Ammon's horn (tissue), 1 donor: ENCODE data around the gene APRT.
A peak's percentile ranks its signal among the peaks of the same experiment; 100 is the strongest.

ENCODE experiments used
- DNase-seq: peaks from one replicate; pipeline ENCODE4 v3.0.0-alpha.2; 2016; ENCODE audit warnings: low spot score

APRT gene

GRCh38 chr16:88807626-88808453 is 3.9 kb downstream of the APRT start:
- no peak for DNase-seq

GRCh38 chr16:88807142-88807625 is 4.5 kb downstream of the APRT start:
- DNase-seq, result no peak

DNA sequence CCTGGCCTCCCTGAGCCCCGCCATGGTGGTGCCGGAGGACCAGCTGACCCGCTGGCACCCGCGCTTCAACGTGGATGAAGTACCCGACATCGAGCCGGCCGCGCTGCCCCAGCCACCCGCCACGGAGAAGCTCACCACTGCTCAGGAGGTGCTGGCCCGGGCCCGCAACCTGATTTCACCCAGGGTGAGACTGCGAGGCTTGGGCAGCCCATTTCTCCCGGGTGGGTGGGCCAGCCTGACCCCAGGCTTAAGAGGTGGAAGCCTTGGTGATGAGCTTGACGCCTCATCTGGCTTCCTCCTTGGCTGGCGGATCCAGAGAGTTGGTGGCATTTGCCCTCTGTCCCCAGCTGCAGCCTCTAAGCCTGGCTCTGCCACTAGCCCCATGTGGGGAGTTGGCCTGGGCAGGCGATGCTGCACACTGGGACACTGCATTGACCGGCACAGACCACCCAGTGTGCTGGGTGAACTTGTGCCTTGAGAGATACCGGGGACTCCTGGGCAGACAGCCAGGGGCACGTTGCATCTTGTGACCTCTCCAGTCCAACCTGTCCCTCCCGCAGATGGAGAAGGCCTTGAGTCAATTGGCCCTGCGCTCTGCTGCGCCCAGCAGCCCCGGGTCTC is 5.1 kb downstream of the APRT start:
- DNase-seq, result no peak

- DNase-seq, result no peak
Observed at GRCh38 chr16:88805887-88806393, 5.8 kb downstream of the APRT start.

GRCh38 chr16:88805340-88805715 is 6.4 kb downstream of the APRT start:
- DNase-seq, result no peak

DNA sequence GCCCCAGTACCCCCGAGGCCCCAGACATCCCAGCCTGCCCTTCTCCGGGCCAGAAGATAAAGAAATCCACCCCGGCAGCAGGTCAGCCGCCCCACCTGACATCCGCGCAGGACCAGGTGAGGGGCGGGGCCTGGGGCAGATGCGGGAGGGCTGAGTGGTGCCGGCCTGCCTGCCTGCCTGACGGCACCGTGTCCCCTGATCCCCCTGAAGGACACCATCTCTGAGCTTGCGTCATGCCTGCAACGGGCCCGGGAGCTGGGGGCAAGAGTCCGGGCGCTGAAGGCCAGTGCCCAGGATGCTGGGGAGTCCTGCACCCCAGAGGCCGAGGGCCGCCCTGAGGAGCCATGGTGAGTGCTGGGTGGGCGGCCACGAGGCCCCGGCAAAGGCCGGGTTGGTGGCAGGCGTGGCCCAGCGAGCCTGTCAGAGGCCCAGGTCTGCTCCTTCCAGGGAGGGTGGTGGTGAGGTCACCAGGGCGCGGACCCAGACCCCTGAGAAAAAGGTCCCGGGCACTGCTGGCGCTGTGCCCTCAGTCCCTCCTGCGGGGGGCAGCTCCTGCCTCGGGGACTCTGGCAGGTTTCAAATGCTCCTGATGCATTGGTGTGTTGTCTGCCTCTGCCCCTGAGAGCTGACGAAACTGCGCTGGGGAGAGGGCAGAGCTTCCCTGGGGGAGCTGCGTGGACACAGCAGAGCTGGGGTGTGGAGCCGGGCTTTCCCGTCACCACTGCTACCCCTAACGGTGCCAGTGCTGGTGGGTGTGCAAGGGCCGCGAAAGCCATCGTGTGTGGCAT is 7.0 kb downstream of the APRT start:
- DNase-seq, result no peak

- no peak for DNase-seq
Observed at GRCh38 chr16:88804173-88804551, 7.6 kb downstream of the APRT start.

DNA sequence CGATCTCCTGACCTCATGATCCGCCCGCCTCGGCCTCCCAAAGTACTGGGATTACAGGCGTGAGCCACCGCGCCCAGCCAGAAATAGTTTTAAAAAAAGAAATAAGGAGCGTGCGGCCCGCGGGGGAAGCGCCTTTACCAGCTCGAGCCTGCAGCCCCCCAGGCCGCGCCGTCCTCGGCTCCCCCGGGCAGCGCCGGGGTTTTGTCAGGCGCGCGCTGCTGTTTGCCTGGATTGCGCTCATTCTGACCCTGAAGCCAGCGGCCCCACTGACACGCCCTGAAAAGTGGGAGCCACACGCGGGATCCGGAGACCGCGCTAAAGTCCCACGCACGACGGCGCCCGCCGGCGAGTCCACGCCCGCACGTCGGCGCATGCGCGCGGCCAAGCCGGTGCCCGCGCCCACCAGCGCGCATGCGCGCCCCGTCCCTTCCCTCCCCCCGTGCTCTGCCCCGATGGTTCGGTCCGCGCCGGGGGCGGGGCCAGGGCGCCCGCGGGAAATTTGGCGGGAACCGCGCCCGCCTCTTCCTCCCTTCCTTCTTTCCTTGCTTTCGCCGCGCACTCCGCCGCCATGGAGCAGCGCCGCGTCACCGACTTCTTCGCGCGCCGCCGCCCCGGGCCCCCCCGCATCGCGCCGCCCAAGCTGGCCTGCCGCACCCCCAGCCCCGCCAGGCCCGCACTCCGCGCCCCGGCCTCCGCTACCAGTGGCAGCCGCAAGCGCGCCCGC is 8.3 kb downstream of the APRT start, which contains the start of gene CDT1:
CDT1 (plus strand) TSS at position 526 of the 724 bp plus-strand sequence; CDS start at position 569, 43 bp downstream.
- peak; percentile 76 for DNase-seq

GRCh38 chr16:88800277-88800592 is 11.5 kb downstream of the APRT start:
- DNase-seq, result no peak

DNA sequence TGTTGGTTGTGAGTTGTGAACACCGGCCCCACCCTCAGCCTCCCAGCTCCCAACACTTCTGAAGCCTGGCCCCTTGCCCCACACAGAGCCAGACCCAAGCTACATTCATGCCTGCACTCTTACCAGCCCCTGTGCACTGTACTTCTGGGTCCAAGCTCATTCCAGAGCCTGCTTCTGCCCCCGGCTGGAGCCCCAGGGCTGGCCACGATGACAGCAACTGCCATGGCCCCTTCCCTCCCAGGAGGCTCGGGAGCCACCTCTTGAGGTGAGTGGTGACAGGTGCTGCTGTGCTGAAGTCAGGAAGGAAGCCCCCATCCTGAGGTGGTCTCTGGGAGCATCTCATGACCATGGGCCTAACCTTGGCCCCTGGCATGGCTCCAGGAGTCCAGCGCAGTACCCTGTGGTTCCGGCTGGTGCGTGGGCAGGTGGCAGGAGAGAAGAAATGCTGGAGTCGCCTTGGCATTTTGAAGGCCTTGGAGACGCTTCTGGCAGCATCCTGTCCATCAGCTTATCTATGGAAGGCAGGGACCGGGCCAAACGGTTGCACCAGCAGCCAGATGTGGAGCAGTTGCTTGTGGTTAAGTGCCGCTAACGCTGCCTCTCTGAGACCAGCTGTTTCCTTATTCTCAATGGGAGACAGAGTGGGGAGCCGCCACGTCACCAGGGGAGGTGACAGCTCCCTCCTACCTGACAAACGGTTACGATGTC is 12.0 kb downstream of the APRT start:
- DNase-seq, result no peak

DNA sequence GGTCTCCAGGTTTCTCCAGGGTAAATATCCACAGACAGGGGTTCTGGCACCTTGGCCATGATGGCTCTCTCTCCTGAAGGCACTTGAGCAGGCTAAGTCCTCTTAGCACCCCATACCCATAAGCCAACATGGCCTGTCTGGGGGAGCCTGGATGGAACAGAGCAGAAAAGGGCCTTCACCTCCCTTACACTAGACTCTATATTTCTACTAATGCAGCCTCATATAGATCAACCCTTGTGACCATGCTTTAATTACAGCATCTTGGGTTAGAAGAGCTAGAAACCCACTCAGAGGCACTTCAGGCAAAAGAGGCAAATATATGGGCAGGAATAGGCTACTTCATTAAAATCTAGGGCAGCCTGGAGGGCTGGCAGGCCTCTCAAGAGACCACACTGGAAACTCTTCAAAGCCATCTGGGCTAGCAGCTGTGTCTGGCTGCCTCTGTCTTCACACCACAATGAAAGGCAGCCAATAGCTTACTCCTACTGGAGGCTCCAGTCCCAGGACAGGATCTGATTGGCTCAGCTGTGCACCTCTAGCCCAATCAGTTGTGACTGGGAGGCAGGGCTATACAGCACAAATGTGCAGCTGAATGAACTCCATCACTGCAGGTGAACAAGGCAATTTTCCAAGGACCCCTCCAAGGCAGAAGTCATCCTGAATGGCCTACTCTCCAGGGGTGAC is 12.8 kb downstream of the APRT start:
- DNase-seq, result no peak

GRCh38 chr16:88798073-88798472 is 13.7 kb downstream of the APRT start:
- DNase-seq, result no peak

DNA sequence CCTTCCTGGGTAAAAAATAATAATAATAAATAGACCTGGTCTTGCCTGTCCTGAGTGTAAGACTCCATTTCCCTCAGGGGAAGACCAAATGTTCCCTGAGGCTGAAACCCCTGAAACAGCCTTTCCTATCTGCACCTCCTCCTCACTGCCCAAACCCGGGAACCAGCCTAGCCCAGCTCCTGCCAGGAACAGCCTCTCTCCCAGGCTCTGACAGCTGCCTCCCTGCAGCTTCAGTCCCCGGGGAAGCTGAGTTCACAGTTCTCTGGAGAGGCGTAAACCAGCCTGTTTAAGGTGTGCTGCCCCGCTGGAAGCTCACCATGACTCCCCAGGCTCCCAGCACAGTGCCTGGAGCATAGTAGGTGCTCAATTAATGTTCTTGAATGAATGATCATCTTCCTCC is 15.4 kb downstream of the APRT start:
- DNase-seq, result no peak

DNA sequence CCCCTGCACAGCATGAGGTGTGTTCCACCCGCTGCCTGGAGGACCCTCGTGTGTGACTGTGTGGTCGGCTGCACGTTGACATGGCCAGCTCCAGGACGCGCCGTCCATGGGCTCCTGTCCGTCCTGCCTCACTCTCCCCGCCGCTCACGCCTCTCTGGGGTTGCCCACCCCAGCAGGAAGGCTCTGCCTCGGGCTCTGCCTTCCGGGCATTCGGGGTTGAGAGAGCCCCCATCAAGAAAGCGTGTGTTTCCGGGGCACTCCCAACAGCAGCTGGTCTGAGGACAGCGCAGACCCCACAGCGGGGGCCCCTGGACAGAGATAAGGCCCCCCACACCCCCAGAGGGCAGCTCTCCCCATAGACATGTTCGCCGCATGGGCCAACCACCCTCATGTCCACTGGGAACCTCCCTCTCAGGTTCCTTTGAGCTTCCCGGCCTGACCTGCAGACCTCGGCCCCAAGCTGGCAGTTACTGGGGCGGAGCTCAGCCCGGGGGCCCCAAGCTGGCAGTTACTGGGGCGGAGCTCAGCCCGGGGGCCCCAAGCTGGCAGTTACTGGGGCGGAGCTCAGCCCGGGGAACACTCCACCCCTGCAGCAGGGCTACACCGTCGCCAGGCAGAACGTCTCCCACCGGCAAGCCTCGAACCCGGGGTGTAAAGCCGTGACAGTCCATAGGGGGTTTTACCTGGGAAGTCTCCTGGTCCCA is 18.3 kb downstream of the APRT start:
- DNase-seq, result no peak

DNA sequence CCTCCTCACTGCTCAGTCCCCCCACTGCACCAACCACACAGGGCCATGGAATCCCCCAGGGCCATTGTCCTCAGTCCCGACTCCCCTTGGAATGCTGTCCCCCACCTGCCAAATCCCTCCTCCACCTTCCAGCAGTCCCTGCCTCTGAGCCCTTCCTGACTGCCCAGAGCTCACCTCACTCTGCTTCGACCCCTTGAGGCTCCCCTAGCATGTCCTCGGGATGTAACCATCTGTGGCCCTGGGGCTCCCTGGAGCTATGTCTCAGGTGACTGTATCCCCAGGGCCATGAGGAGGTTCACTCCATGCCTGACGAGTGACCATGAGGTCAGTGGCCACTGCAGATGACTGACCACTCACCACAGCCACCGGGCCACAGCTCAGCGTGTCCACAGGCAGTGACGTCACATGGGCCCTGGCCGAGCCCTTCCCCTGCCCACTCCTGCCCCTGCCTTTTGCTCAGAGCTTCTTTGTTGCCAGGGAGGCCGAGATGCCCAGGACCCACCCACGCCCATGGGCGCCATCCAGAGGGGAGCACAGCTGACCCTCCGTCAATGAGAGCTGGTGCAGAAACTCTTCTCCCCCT is 19.0 kb downstream of the APRT start:
- no peak for DNase-seq

GRCh38 chr16:88792078-88792550 is 19.6 kb downstream of the APRT start:
- DNase-seq, result no peak

GRCh38 chr16:88790312-88791211 is 21.2 kb downstream of the APRT start:
- DNase-seq, result no peak

DNA sequence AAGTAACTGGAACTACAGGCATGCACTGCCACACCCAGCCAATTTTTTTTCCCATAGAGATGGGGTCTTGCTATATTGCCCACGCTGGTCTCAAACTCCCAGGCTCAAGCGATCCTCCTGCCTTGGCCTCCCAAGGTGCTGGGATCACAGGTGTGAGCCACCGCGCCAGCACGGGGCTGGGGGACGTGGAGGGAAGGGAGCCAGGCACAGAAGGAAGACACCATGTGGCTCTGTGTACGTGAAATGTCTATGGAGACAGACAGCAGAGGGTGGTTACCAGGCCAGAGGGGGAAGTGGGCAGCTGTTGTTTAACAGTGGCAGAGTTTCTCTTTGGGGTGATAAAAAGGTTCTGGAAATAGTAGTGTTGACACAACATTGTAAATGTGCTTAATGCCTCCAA is 22.1 kb downstream of the APRT start:
- no peak for DNase-seq
